SW480 (cell line): ENCODE measurements around the gene PIGS.
"Not testable (repeated sequence)": the region's sequence is repeated elsewhere in the genome, so short reads cannot be mapped to it uniquely, and the experiment has no call there.

ENCODE experiments used
- DNase-seq: peaks from one replicate; pipeline ENCODE4 v3.0.0-alpha.2; 2016; ENCODE audit warnings: low spot score

PIGS gene

DNA sequence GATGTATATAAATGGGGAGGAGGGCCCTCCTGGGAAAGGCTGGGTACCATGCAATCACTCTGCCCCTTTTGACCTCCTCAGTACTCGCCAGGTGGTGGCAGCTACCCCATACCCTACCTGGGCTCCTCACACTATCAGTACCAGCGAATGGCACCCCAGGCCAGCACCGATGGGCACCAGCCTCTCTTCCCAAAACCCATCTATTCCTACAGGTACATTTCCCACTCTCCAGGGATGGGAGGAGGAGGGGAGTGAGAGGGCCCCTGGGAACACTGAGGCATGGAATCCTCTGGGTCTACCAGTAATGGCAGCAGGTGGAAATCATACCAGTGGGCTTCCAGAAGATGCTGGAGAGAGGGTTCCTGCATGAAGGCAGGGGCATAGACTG, 42.3 kb downstream of the PIGS start:
- DNase-seq: no peak

DNA sequence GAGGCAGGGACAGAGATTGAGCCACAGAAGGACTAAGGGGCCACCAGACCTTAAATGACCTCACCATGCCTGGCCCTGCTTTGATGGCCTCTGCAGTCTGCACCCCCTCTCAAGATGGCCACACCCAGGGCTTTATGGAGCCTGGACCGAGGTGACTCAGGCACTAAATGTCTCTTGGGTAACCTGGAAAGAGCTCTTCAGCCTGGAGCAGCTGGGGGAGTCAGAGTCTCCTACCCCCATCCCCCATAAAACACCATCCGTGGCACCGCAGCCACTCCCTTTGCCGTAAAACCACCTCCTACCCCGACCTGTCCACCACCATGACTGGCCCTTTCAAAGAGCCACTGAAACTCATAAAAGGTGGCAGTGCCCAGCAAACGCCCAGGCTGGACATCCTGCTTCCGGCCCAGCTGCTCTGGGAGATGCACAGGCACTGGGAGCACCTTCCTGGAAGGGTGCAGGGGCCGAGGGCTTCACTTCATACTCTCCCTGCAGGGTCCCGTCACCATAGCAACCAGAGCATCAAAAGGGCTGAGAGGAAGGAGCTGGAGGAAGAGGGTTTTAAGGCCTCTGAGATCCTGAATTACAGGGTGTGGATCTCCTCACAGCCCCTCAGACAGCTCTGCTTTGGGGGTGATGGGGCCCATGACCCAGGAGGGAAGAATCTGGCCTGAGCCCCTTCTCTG, 42.9 kb downstream of the PIGS start:
- peak; percentile 40 for DNase-seq

DNA sequence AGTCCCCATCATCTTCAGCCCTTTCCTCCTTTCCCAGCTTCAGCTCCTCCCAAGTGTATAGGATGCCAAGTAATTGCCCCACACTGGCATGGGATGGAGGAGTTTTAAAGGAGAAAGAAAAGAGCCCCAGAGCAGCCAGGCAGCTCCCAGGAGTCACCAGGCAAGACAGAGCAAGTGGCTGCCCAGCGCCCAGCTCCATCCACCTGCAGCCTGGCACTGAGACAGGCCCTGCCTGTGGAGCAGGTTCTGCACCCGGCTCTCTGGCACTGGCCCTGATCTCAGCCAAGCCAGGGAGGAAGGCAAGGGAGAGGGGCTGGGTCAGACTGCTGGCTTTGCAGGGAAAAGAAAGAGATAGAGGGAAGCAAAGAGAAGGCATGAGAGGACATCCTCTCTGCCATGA, 43.5 kb downstream of the PIGS start:
- DNase-seq: no peak

- DNase-seq: no peak
Measured at GRCh38 chr17:28527181-28527681, 44.1 kb downstream of the PIGS start.

GRCh38 chr17:28526381-28526780, 44.9 kb downstream of the PIGS start:
- DNase-seq: no peak

GRCh38 chr17:28524476-28525424, 46.6 kb downstream of the PIGS start:
- peak; percentile 51 for DNase-seq

- no peak for DNase-seq
Measured at GRCh38 chr17:28523876-28524275, 47.4 kb downstream of the PIGS start.

DNA sequence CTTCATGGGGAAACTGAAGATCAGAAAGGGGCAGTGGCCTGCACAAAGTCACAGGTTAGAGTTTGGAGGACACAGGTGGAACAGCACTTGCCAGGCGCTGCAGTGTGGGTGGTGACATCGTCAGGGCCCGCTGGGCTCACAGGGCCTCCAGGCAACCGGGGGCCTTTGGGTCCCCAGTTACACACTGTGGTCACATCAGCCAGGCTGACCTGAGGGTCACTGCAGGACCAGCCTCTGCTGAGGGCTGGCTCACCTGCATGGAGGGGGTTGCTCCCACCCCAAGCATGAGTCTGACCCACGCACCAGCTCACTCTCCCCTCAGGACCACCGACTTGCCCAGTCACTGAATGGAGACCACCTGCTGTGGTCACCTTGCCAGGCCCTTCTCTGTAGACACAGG, 48.1 kb downstream of the PIGS start:
- no peak for DNase-seq

DNA sequence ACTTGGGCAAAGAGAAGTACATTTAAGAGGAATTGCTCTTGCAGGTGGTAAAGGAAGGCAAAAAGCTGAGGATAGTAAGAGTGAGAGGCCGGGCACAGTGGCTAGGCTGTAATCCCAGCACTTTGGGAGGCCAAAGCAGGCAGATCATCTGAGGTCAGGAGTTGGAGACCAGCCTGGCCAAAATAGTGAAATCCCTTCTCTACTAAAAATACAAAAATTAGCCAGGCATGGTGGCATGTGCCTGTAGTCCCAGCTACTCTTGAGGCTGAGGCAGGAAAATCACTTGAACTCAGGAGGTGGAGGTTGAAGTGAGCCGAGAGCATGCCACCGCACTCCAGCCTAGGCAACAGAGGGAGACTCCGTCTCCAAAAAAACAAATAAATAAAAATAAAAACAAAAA, 49.0 kb downstream of the PIGS start:
- DNase-seq: not testable (repeated sequence)

DNA sequence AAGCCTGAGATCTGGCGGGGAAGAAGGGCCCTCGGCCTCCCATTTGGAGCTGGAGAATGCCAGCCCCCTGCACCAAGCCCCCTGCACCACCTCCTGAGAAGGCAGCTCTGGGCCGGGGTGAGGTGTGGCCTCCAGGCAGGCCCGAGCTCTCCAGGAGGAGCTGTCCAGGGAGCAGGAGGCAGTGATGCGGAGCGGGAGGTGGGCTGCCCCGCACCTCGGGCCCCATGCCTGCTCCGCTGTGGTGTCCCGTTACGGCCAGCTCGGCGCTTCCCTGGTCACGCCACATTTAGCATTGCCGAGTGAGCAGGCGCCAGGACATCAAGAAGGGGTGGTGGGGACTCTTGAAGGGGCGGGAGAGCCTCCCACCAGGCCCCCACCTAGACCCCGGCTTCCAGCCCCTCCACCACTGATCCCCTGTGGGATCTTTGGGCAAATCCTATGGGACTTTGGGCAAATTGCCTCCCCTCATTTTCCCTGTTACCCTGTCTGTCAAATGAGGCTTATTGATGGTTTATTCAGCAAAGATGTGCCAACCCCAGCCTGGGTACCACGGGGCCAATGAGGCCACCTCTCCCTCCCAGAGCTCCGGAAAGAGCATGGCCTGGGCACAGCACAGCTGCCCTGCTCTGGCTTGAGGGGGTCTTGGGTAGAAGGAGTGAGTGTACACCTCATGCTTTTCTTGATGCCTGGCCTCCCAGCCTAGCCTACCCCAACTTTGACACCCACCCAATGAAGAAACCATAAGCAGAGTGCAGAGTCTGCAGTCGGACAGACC, 49.8 kb downstream of the PIGS start:
- DNase-seq: no peak

GRCh38 chr17:28520687-28521086, 50.6 kb downstream of the PIGS start:
- no peak for DNase-seq

DNA sequence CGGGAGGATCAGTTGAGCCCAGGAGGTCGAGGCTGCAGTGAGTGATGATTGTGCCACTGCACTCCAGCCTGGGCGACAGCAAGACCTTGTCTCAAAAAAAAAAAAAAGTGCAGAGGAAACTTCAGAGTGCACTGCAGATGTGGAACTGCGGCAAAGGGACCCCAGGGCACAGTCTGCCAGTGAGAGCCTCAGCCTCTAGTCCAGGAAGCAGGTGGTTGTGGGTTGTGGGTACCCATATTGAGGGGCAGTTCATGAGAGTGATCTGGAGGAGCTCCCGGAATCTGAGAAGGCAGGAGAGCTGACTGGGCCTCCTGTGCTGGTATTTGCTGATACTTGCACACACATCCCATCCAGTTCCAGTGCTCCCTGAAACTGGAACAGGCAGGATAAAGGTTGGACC, 52.1 kb downstream of the PIGS start:
- no peak for DNase-seq

DNA sequence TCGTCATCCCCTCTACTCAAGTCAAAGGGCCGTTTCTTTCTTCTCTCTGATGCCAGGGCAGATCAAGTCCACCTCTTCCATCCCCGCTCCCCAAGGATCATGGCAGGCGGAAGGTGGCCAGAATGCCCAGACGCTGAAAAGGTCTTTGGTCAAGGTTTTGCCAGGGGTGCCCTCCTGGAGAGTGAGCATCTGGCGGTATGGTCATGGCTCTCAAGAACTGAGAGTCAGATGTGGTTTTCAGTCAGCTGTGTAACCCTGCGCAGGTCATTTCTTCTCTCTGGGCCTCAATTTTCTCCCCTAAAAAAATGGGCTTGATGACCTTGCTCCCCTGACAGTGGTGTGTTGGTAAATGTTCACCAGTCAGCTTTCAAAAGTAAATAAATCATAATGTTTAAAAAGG, 52.7 kb downstream of the PIGS start:
- no peak for DNase-seq

GRCh38 chr17:28518132-28518531, 53.2 kb downstream of the PIGS start:
- DNase-seq: no peak

DNA sequence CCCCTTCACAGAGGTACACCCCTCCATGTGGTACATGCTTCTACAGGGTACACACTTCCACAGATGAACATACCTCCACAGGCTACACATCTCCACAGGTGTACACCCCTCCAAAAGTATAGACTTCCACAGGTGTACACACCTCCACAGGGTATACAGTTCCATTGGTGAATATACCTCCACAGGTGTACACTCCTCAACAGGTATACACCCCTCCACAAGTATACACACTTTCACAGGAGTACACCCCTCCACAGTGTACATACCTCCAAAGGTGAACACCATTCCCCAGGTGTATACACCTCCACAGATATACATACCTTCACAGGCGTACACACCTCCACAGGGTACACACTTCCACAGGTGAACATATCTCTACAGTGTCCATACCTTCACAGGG, 55.8 kb downstream of the PIGS start:
- DNase-seq: no peak

DNA sequence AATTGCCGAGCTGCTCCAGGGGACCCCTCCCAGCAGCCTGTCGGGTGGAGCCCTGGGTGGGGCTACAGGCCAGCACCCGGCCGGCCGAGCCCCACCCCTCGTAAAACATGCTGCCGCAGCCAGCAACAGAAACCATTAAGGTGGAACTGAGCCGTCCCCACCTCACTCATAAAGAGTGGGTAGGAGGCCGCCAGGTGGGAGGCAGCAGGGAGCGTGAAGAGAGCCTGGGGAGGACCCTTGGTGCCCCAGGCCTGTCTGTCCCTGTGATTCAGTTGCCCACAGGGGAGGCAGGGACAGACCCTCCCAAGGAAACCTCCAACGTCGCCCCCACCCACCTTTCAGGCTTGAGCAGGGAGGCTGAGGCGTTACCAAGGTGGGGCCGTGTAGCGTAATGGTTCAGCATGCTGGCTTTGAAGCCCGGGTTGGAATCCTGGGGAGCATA, 56.7 kb downstream of the PIGS start:
- peak; percentile 28 for DNase-seq

DNA sequence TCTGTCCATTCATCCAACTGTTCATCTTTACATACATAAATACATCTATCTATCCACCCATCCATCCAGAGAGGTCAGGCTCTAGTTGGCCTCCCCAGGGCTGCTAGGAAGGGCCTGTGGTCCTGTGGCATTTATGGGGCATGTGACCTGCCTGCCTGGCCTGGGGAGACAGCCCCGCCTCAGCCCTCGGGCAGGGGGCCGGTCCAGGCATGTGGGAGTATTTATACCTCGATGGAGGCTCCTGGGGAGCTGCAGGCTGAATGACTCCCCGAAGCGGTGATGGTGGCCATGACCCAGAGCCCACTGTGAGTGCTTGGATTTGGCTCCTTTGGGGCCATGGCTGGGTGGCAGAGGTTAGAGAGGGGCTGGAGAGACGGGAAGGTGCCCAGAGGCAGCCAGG, 57.8 kb downstream of the PIGS start:
- no peak for DNase-seq

GRCh38 chr17:28511858-28512461, 59.4 kb downstream of the PIGS start:
- no peak for DNase-seq

DNA sequence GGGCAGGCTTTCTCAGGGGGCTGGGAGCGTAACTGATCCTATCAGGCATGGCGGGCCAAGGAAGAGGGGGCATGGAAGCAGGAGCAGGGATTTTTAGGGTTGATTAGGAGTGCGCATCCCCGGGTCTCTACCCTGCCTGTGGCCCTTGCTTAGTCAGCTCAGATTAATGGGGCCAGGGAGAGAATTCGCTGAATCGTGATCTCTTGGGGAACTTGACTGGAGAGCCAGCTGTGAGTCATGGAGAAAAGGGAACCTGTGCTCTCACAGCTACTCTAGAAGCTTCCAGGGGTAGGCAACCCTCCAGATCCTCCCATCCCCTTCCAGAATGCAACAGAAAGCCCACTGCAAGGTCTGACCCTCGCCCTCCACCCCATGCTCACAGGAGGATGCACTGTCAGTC, 61.5 kb downstream of the PIGS start:
- DNase-seq: no peak

DNA sequence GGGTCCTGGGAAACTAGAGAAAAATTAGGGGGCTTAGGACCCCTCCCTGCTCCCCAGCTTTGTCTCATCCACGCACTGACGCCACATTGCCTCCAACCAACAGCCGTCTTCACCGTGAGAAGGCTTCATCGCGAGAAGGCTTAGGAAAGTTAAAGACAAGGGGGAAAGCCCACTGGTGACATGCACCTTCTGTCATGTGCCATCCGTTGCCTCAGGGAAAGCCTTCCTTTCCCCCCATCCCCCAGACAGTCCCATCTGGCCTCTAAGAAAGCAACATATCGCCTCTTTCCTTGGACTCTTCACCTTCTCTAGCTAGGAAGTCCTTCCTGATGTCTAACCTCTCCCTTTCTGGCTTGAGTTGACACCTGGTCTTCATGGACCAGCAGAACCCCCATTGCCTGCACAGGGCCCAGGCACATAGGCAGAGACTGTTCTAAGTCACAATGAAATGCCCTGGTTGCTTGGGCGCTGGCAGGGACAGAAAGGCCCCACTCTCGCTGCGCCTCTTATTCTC, 63.1 kb downstream of the PIGS start:
- DNase-seq: no peak

DNA sequence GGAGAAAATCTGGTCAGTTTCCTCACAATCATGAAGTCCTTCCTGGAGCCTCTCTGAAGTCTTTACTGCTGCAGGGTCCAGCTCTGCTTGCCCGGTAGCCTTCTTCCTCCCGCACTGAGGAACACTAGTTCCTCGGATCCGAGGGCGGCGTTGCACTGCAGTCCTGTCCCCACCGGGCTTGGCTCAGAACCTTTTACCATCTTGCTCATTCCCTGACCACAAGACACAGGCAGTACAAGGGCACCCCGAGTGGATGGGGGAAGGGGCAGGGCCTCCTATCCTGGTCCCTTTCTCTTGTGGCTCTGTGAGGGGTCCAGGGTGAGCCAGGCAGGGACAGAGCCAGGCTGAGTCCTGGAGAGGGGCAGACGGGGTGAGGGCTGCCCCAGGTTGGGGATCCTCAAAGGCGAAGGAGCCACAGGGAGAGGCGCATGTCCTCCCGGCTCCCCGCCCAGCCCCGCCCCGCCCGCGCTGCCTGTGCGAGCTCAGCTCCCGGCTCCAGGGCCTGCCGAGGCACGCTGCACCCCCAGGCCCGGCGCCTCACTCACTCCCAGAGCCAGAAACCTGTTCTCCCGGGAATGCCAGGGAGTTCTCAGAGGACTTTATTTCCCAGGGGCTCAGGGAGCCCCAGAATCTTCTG, 63.6 kb downstream of the PIGS start:
- DNase-seq: no peak
